Measurements from ENCODE around the gene RBM10.
A peak's percentile ranks its signal among the peaks of the same experiment; 100 is the strongest.

The RBM10 gene

DNA sequence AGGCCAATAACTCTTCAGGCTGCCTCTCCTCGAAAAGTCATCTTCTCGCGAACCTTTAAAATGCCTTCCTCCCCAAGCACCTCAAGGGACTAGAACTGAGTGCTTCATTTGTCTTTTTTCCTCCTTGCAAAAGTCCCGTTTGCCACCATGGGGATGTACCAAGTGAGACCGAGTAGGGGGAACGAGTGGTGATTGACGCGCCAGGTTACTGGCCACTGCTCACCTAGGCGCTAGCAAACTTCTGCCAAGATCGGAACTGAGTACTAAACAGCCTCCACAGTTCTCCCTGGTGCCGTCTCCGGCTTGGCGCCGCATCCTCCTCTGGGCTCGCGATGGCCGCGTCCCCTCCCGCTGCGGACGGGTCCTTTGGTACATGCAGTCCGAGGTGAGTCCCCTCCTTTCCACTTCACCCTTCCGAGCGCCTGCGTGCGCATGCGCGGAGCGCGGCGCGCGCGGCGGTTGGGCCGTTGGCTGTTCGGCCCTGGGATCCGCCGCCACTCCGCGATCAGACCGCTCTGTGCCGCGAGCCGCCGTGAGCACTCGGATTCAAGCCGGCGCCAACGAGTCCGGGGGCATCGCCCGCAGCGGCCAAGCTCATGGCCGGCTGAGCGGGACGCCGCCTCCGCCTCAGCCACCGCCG, 73.4 kb downstream of the RBM10 start, which contains the start of gene CDK16:
Gene CDK16, plus strand, starts transcription at position 402 of the 640 bp plus-strand sequence. CDS start 4,877 bp downstream, outside the sequence.
- peak; percentile 71 for DNase-seq (ENCODE audit: low spot score)

DNA sequence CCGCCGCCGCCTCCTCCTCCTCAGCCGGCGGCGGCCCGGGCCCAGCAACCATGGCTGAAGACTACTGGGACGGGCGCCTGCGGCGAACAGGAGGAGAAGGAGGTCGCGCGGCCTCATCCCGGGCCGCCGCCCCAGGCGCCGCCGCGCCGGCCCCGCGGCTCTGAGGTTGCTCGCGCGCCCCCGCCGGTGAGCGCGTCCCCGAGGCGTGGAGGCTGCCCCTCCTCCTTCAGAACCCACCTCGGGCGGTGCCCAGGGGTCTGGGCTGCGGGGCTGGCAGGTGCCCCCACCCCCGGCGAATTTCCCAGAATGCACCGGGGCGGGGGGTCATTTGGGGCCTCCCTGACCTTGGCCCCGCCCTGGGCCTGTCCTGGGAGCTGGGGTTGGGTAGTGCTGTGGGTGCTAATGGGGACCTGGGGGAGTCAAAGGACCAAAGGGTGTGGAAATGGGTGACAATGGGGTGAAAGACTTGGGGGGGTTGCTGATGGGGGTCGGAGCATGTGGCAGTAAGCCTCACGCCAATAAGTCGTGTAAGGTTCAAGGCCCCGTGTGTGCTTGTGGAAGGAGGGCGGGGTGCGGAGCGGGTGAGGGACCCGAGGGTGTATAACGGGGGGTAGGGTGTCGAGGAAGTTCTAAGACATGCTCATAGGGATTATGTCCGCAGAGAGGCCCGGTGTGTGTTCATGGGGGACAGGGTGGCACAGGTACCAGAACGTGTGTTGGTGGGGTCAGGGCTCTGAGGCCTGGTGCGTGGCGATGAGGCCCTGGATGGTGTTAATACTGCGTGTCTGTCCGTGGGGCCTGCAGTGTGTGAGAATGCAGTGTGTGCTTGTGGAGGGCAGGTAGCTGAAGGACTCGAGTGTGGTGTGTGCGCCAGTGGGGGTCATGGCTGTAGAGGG, 74.1 kb downstream of the RBM10 start:
- DNase-seq (ENCODE audit: low spot score): no peak

DNA sequence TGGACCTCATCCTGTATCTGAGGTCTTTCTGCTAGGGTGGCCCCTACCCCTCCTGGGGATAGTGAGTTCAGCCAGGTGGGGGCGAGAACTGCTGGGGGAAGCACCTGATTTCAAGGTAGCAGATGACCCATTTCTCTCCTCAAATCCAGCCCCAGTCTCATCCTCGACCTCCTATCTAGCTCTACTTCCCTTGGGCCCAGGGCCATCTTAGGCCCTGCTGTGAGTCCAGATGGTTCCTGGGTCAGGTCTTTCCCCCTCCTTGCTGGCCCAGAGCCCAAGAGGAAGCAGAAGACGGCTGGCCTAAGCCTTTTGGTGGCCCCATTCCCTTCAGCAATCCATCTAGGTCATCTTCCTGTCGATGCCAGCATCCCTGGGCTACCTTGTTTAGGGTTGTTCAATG, 76.7 kb downstream of the RBM10 start:
- no peak for DNase-seq (ENCODE audit: low spot score)

DNA sequence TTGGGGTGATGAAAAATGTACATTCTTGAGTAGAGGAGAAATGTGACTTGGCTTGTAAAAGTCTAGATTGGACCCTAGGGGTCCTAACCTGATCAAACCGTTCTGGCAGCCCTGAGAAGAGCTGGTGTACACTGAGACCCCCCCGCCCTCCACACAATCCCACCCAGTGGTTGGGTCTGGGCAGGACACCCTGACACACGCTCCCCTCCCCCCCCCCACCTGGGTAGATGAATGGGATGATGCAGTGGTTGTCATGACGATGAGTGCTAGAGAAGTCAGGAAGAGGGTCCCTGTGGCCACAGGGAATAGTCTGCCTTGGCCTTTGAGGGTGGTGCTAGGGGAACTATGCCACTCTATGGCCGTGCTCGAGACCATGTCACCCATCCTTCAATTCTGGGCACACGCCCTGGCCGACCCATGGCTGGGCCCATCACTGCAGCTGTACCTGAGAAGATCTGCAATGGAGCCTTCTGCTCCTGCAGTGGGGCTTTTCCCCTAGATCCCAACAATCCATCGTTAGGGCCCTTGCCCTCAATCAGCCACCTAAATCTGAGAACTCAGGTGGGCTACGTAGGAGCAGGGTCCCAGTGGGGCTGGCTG, 77.8 kb downstream of the RBM10 start:
- DNase-seq (ENCODE audit: low spot score): no peak

DNA sequence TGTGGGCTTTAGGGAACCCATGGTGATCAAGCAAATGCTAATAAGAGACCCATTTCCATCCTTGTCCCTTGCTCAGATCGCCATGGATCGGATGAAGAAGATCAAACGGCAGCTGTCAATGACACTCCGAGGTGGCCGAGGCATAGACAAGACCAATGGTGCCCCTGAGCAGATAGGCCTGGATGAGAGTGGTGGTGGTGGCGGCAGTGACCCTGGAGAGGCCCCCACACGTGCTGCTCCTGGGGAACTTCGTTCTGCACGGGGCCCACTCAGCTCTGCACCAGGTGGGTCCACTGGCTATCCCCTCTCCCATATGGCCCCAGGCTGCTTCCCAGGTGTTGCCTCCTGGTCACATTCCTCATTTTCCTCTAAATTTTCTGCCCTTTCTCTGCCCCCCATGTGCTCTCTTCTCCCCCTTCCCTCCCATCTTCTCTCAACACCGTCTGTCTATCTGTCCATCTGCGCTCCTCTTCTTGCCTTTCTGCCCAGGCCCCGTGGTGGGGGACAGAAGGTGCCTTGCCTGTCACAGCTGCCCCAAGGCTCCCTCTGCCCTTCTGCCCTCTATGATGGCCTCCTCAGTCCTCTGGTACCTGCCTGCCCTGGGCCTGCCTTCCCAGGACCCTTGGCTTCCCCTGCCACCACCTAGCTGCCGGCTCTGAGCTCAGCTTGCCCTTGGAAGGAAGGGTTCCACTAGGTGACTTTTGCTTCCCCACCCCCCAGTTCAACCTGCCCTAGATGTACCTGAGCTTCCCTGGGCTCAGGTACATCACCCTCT, 78.6 kb downstream of the RBM10 start:
- no peak for DNase-seq (ENCODE audit: low spot score)

DNA sequence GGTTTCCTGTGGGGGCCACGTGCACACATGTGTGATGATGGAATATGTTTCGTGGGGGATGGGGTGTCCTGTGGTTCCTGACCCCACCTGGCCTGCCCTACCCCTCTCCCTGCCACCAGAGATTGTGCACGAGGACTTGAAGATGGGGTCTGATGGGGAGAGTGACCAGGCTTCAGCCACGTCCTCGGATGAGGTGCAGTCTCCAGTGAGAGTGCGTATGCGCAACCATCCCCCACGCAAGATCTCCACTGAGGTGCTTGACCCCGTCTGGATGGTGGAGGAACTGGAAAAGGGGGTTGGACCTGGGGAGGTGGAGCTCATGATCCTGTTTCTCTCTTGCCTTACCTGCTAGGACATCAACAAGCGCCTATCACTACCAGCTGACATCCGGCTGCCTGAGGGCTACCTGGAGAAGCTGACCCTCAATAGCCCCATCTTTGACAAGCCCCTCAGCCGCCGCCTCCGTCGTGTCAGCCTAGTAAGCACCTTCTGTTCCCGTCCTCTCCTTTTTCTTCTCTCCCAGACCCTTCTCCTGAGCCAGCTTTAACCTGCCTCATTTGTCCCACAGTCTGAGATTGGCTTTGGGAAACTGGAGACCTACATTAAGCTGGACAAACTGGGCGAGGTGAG, 79.4 kb downstream of the RBM10 start:
- DNase-seq (ENCODE audit: low spot score): no peak

DNA sequence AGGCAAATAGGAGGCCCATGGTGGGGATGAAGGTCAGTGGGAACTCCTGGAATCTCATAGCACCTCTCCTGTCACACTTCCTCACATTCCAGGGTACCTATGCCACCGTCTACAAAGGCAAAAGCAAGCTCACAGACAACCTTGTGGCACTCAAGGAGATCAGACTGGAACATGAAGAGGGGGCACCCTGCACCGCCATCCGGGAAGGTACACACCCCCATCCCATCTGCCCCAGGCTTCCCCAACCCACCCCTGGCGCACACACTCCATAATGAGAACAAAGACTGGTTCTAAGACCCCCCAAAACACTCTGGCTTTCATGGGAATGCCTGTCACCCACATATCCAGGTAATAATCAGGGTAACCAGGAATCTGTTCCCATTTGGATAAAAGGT, 79.9 kb downstream of the RBM10 start:
- no peak for DNase-seq (ENCODE audit: low spot score)

DNA sequence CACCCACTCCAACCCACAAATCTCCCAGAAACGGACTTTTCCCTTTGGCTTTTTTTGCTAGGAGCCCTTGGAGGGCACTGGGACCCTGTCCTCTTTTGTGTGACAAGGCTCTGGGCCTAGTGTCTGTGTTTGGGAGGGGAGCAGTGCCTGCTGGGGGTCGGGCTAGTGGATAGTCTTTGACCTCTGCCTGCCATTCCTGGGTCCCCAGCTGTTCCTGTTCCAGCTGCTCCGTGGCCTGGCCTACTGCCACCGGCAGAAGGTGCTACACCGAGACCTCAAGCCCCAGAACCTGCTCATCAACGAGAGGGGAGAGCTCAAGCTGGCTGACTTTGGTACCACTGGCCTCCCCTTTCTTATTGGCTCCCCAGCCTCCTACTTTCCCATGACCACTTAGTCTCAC, 81.0 kb downstream of the RBM10 start:
- DNase-seq (ENCODE audit: low spot score): no peak

DNA sequence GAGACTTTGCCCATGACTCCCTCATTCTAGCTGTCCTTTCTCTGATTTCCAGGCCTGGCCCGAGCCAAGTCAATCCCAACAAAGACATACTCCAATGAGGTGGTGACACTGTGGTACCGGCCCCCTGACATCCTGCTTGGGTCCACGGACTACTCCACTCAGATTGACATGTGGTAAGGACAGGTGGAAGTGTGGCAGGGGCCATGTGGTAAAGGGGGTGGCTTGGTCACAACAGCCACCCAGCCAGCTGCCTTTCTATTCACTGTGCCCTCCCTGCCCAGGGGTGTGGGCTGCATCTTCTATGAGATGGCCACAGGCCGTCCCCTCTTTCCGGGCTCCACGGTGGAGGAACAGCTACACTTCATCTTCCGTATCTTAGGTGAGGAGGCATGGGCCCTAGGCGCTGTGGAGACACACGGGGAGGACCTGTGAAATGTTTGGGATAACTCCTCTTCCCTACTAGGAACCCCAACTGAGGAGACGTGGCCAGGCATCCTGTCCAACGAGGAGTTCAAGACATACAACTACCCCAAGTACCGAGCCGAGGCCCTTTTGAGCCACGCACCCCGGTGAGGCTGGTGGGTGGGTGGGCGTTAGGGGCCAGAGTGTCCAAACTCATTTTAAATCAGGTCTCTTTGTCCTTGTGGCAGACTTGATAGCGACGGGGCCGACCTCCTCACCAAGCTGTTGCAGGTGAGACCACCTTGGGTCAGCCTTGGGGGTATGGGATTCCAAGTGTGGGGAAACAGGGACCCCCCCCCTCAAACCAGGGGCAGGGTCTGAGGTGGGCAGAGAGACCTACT, 81.7 kb downstream of the RBM10 start:
- no peak for DNase-seq (ENCODE audit: low spot score)

DNA sequence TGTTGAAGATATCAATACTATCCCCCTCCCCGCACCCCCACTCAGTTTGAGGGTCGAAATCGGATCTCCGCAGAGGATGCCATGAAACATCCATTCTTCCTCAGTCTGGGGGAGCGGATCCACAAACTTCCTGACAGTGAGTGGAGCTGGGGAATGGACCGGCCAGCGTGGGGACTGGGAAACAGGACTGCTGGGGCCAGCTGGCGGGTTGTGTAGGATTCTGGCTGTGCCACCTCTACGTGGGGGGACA, 82.2 kb downstream of the RBM10 start:
- DNase-seq (ENCODE audit: low spot score): no peak

DNA sequence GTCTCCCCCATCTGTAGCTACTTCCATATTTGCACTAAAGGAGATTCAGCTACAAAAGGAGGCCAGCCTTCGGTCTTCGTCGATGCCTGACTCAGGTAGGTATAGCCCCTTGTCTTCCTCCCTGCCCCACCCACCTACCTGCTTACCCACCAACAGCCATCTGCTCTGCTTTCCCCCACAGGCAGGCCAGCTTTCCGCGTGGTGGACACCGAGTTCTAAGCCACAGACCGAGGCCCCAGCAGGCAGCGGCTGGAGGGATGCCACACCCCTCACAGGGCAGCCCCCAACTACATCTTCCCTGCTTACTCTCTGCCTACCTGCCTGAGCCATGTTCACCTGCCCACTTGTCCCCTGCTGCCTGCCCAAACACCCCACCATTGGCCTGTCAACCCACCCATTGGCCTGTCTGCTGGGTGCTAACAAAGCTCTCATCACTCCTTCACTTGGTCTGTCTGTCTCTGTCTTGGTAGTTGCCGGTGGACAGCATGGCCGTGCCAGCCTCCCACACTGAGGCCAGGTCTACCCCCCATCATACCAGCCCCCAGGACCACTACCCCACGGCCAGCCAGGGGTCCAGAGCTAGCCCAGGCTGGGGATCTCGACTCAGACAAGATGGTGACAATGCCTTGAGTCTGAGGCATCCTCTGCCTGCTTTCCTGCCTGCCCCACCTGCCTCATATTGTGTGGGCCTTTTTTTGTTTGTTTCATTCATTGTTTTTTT, 83.7 kb downstream of the RBM10 start:
- no peak for DNase-seq (ENCODE audit: low spot score)

DNA sequence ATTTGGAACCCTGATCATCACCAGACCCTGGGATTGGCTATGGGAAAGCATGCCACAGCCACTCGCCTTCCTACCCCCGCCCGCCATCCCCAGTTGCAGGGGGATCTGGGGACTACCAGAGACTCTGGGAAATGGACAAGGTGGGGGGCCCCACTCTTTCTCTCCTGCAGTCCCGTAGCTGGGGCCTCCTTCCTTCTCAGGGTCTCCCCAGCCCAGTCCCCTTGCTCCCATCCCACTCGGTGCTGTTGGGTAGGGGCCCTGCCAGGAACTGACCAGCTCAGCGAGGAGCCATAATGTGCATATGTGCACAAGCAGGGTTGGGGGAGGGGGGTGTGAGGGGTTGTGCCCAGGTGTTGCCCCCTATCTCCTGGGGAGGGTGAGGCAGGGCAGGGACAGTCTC, 84.4 kb downstream of the RBM10 start:
- no peak for DNase-seq (ENCODE audit: low spot score)

DNA sequence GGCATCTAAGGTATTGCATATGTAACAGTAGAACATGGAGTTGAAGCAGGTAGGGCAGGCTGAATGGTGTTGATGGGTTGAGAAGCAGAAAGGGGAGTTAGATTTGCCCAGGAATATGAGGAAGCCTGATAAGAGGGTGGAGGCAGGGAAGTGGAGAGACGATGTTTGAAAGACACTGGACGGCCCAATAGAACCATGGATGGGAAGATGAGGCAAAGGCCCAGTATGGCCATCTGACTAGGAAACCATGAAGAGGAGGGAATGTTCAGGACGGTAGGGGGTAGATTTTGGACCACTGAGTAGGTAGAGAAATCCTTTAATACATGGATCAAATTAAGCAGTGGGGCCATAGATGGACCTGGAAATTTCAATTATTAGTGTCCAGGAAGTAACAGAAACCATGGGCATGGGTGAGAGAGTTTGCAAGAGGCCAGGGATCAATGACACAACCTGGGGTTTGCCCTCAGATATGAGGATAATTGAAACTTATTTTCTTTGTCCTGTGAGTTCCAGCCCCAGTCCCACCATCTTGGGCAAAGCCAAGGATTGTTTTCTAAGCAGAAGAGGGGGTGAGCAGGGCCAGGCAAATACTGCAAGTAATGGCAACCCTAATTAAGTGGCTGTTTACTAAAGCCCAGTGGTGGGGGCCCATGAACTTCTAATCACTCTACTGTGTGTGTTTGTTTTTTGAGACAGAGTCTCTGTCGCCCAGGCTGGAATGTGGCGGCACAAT, 85.3 kb downstream of the RBM10 start:
- no peak for DNase-seq (ENCODE audit: low spot score)

DNA sequence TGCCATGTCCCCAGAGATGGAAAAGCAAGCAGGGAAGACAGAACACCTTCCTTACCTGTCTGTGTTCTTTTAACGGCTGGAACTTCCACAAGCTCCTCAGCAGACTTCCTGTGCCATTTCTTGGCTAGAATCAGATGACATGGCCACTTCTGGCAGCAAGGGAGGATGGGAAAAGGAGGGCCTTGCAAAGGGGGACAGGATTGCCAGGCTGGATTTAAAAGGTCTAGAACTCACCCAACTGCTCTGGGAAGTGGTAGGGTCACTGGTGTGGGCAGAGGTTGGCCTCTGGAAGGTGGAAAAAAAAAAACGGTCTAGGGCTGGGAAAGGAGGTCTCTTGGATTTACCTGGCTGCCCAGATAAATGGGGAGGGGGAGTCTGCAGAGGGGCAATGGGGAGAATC, 86.1 kb downstream of the RBM10 start:
- no peak for DNase-seq (ENCODE audit: low spot score)

DNA sequence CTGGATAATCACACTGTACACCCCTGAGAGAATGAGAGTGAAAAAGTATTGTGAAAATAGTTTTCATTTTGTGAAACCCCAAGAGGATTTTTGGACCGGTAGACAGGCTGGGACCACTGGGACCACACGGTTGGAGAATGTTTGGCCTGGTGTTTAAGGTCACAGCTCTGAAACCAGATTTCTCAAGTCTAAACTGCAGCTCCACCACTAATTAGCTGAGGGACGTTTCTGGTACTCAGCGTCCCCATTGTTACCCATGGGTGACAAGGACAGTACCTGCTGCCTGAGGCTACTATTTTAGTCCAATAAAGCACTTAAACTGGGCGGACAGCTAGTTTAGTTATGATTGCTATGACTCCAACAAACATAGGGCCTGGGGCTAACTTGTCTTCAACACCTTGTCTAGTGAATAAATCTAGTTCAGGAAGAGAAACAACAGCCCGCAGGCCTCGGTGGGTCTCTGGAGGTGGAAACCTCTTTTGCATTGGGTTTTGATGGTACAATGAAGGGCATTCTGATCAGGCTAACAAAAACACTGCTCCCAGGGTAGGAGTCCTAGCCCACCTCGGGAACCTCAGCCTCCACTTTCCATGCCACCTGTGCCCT, 87.3 kb downstream of the RBM10 start:
- no peak for DNase-seq (ENCODE audit: low spot score)

DNA sequence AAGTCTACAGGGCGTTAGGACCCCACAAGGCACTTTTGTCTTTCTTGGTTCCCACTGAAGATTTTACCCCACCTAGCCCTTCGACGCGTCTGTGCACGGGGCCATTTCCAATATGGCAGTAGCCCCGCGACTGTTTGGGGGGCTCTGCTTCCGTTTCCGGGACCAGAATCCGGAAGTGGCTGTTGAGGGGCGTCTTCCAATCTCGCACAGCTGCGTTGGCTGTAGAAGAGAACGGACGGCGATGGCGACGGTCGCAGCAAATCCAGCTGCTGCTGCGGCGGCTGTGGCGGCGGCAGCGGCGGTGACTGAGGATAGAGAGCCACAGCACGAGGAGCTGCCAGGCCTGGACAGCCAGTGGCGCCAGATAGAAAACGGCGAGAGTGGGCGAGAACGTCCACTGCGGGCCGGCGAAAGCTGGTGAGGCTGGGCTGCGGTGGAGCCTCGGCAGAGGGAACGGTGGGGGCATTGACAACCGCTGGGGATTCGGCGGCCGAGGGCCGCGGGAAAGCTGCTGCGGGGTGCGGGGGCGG, 87.8 kb downstream of the RBM10 start, which contains the start of gene USP11:
Gene USP11, plus strand, starts transcription at position 207 of the 530 bp plus-strand sequence. Its CDS starts 35 bp downstream, at position 242.
- no peak for DNase-seq (ENCODE audit: low spot score)

DNA sequence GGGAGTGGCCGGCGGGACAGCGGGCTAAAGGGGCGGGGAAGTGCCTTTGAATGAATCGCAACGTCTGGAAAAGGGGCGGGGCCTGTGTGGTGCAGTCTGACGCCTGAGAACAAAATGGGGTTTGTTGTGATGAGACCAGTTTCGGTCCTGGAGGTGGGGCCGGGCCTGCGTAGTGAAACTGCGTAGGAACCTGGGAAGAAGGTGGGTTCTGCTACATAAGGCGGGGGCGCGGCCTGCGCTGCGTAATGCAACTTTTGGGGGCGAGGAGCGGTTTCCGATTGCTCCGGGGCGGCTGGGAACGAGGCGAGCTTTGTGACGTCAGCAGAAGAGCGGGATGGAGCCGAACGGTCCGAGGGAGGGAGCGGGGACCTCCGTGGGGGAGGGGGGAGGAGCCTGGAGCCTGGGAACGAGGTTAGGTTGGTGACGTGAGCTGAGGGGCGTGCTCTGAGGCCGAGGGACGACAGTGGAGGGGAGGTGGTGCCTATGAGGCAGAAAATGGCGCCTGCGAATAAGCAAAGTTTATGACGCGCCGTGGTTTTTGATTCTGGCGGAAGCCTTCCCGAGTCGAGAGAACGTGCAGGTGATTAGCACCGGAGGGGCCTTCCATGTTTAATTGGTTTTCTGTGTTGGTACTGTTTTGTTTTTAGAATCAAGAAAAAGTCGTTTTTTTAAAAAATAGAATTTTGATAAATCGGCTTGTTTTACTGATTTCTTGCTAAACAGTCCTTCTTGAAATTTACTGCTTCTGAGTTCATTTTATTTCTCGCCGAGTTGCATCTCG, 88.5 kb downstream of the RBM10 start:
- DNase-seq (ENCODE audit: low spot score): peak; percentile 63

DNA sequence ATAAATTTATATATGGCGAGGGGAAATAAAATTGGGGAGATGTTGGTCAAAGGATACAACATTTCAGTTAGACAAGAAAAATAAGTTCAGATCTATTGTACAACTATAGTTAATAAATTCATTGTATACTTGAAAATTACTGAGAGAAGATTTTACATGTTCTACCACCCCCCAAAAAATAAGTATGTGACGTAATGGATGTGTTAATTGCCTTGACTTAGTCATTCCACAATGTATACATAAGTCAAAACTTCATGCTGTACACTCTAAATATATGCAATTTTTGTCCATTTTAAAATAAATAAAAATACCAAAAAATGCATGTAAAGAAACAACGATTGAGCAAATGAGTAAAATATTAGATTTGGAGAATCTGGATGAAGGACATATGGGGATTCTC, 89.6 kb downstream of the RBM10 start:
- no peak for DNase-seq (ENCODE audit: low spot score)

Data from HuH-7.5 (cell line).